Sigmoid colon (tissue), 7 donors: ENCODE data around the gene ZNF71. TPM values are rescaled to one million over a fixed set of nuclear protein-coding genes. Genes with fewer than 3 reads are reported as not detected.

ENCODE experiments used
- polyA plus RNA-seq, 3 donors: library from polyadenylated mRNA; stranded (reverse); fragments of 200-250 nt; gene quantifications; one replicate each; pipeline ENCODE4 v1.2.3, GENCODE V29; 2013
- total RNA-seq, 4 donors: library from RNA; depleted of rRNA; stranded (reverse); fragments of >200 nt; gene quantifications; one replicate each; pipeline ENCODE4 v1.1.0, GENCODE V29; 2016
- donor health status: healthy with polysubstance abuse.
- donor health status: Bipolar disorder and iron deficiency.
- donor health status: healthy.

ZNF71 gene
- total and polyA plus RNA-seq, 7 donors: 0.60 to 18.0 (median 10.4) TPM

Other genes with a start within 250 kb of the ZNF71 start
- 1 to 10 TPM; 3.9 to 5.5 (median 4.5) TPM for gene ZNF582, start 201.8 kb upstream of the ZNF71 start, total RNA-seq
- 1 to 10 TPM; 2.0 to 2.4 (median 2.3) TPM for gene ZNF582, start 201.8 kb upstream of the ZNF71 start, polyA plus RNA-seq
- gene ZNF583, start 191.0 kb upstream of the ZNF71 start, total RNA-seq: 10 to 100 TPM in 2 of 4 donors, 1 to 10 TPM in 2; 8.7 to 12.7 (median 10.4) TPM
- gene ZNF583, start 191.0 kb upstream of the ZNF71 start, polyA plus RNA-seq: 1 to 10 TPM in 2 of 3 donors, under 1 TPM in 1; under 0.01 to 1.4 (median 1.4) TPM
- 1 to 10 TPM; 2.9 to 6.9 (median 6.4) TPM for gene ZNF667, start 118.0 kb upstream of the ZNF71 start, total RNA-seq
- gene ZNF667, start 118.0 kb upstream of the ZNF71 start, polyA plus RNA-seq: 1 to 10 TPM in 1 of 3 donors, not detected in 2; 1.8 TPM
- 10 to 100 TPM in 1 of 4 donors, 1 to 10 TPM in 3; 8.1 to 11.4 (median 9.3) TPM for gene ZNF471, start 87.4 kb upstream of the ZNF71 start, total RNA-seq
- gene ZNF471, start 87.4 kb upstream of the ZNF71 start, polyA plus RNA-seq: 1 to 10 TPM in 1 of 3 donors, under 1 TPM in 2; 0.23 to 1.9 (median 0.60) TPM
- gene ZFP28, start 56.4 kb upstream of the ZNF71 start, total RNA-seq: 10 to 100 TPM in 3 of 4 donors, 1 to 10 TPM in 1; 9.6 to 11.2 (median 10.6) TPM
- gene ZFP28, start 56.4 kb upstream of the ZNF71 start, polyA plus RNA-seq: 1 to 10 TPM; 1.2 to 1.8 (median 1.6) TPM
- gene ZNF470, start 27.8 kb upstream of the ZNF71 start, total RNA-seq: 1 to 10 TPM; 4.8 to 5.8 (median 5.3) TPM
- gene ZNF470, start 27.8 kb upstream of the ZNF71 start, polyA plus RNA-seq: 1 to 10 TPM in 1 of 3 donors, under 1 TPM in 2; 0.46 to 2.0 (median 0.60) TPM
- 1 to 10 TPM in 1 of 4 donors, under 1 TPM in 2, not detected in 1; 0.68 to 4.7 (median 0.99) TPM for gene SMIM17, start 47.9 kb downstream of the ZNF71 start, total RNA-seq
- under 1 TPM in 1 of 3 donors, not detected in 2; 0.09 TPM for gene SMIM17, start 47.9 kb downstream of the ZNF71 start, polyA plus RNA-seq
- gene ZNF835, start 76.5 kb downstream of the ZNF71 start, total RNA-seq: 10 to 100 TPM in 1 of 4 donors, 1 to 10 TPM in 3; 2.8 to 14.3 (median 8.4) TPM
- gene ZNF835, start 76.5 kb downstream of the ZNF71 start, polyA plus RNA-seq: 1 to 10 TPM in 1 of 3 donors, under 1 TPM in 1, not detected in 1; under 0.01 to 1.1 TPM
- 10 to 100 TPM; 18.5 to 33.9 (median 23.3) TPM for gene PEG3, start 245.4 kb downstream of the ZNF71 start, total RNA-seq
- 1 to 10 TPM in 1 of 3 donors, under 1 TPM in 2; 0.23 to 2.2 (median 0.60) TPM for gene PEG3, start 245.4 kb downstream of the ZNF71 start, polyA plus RNA-seq
- 1 to 10 TPM in 2 of 4 donors, under 1 TPM in 2; 0.36 to 1.6 (median 1.2) TPM for gene ZIM2, start 245.4 kb downstream of the ZNF71 start, total RNA-seq
- under 1 TPM in 1 of 3 donors, not detected in 2; 0.09 TPM for gene ZIM2, start 245.4 kb downstream of the ZNF71 start, polyA plus RNA-seq